Muscle of leg (tissue), 11 donors: ENCODE data around the gene ITLN2. TPM values are rescaled to one million over a fixed set of nuclear protein-coding genes. Genes with fewer than 3 reads are reported as not detected.

Experiments used
- DNase-seq: peaks from one replicate; pipeline ENCODE4 v3.0.0; 2013
- H3K27ac ChIP-seq: one replicate; pipeline ENCODE4 v1.5.1; 2013; ENCODE audit warnings: mild to moderate bottlenecking, low read length, control low read depth
- H3K27me3 ChIP-seq: one replicate; pipeline ENCODE4 v1.6.1; 2013; ENCODE audit warnings: low read length; ENCODE audit not compliant: control insufficient read depth, insufficient read depth
- H3K36me3 ChIP-seq: one replicate; pipeline ENCODE4 v1.6.1; 2013; ENCODE audit warnings: low read length; ENCODE audit not compliant: control insufficient read depth, insufficient read depth
- H3K4me1 ChIP-seq: one replicate; pipeline ENCODE4 v1.6.1; 2013; ENCODE audit warnings: low read length; ENCODE audit not compliant: control insufficient read depth, insufficient read depth
- H3K4me3 ChIP-seq: one replicate; pipeline ENCODE4 v1.5.1; 2013; ENCODE audit warnings: low read length, control low read depth
- H3K9me3 ChIP-seq: replicated peaks from 2 replicates; pipeline ENCODE4 v1.6.1; 2013; ENCODE audit warnings: low read depth, low read length; ENCODE audit not compliant: control insufficient read depth
- WGBS: methylation state at CpG from one replicate; pipeline ENCODE4 v1.1.5; 2013; ENCODE audit warnings: missing lambda C conversion rate; ENCODE audit not compliant: insufficient coverage; 5-methylcytosine and 5-hydroxymethylcytosine counted together
- polyA plus RNA-seq, 8 donors: library from polyadenylated mRNA; unstranded; fragments of 120-200 nt; gene quantifications; one replicate each; pipeline versions ENCODE4 v1.2.1 to v1.2.3, GENCODE V29; 2013; ENCODE audit warnings: inconsistent platforms in 1 of 8, low replicate concordance in 1 of 8; ENCODE audit not compliant: insufficient read length in 8 of 8, insufficient read depth in 1 of 8
- total RNA-seq: library from RNA; stranded (reverse); fragments of 120-200 nt; gene quantifications from one replicate; pipeline ENCODE4 v1.2.4, GENCODE V29; 2013

The ITLN2 gene
- total and polyA plus RNA-seq, 9 donors, result 0.56 TPM; not detected in 8

DNA sequence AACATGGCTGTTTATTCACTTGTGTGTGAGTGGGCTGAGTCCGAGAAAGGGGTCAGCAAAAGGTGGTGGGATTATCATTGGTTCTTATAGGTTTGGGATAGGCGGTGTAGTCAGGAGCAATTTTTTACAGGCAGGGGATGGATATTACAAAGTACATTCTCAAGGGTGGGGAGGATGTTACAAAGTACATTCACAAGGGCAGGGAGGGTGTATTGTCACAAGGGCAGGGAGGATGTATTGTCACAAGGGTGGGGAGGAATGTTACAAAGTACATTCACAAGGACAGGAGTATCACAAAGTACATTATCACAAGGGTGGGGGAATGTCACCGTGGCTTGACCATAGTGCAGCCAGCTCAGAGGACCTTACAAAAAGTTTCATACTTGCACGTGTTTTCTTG, 31.1 kb upstream of the ITLN2 start:
- Histone ChIP-seq H3K4me1 (peaks cover 2% of the 10 kb centered on the region), H3K4me3 (no peak overlapping the region), H3K27ac (no peak overlapping the region), H3K36me3 (no peaks in the 10 kb centered on the region), H3K9me3 (no peaks in the 10 kb centered on the region), H3K27me3 (peaks cover 26% of the 10 kb centered on the region)
- 95% methylated on average over 2 of the region's 4 CpGs for WGBS
- no peak for DNase-seq

DNA sequence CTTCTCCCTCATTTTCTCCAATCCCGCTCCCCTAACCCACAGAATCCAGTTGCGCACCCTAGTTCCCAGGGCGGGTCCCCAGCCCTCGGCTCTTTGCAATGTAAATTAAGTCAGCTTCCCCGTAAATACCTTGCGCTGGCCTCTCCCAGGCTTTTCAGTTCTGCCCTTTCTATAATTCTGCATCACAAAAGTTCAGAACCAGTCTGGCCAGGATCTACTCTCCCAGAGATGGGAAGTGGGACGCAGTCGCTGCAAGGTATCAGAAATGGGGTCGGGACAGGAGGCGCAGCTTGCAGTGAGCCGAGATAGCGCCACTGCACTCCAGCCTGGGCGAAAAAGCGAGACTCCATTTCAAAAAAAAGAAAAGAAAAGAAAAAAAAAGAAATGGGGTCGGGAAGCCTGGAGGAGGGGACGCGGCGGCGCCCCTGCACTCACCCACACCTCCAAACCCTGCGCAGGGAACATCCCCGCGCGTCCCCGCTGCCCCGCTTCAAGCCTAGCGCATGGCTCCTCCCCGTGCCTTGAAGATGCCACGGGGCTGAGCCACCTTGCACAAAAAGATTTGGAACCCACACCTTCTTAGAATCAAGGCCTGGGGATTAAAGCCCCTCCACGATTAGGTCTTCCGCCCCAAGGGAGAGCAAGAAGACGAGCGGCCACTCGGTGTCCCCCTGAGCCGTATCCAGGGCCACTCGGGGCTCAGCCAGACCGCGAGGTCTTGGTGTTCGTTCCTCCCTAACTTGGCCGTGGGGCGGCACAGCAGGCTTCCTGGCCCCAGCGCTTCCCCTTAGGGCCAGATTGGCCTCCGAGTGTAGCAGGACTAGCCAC, 27.2 kb upstream of the ITLN2 start:
- H3K27ac ChIP-seq, result no peak overlapping the region
- peaks cover 2% of the 10 kb centered on the region for H3K4me1 ChIP-seq
- H3K27me3 ChIP-seq, result peaks cover 38% of the 10 kb centered on the region
- no peaks in the 10 kb centered on the region for H3K36me3 ChIP-seq
- 6% methylated on average over 29 of the region's 42 CpGs for WGBS
- H3K9me3 ChIP-seq, result no peaks in the 10 kb centered on the region
- no peak overlapping the region for H3K4me3 ChIP-seq
- no peak for DNase-seq

DNA sequence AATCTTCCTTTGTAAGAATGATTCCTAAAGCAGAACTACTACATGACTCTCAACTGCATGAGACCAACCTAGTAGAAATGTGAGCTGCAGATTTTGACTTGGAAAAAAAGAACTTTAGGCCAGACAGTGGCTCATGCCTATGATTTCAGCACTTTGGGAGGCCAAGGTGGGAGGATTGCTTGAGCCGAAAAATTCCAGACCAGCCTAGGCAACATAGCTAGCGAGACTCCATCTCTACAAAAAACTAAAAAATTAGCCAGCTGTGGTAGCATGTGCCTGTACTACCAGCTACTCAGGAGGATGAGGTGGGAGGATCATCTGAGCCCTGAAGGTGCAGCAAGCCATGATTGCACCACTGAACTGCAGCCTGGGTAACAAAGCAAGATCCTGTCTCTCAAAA, 24.7 kb upstream of the ITLN2 start:
- no peak overlapping the region for H3K4me3 ChIP-seq
- H3K27me3 ChIP-seq, result peaks cover 40% of the 10 kb centered on the region
- no peaks in the 10 kb centered on the region for H3K36me3 ChIP-seq
- no peaks in the 10 kb centered on the region for H3K9me3 ChIP-seq
- no peak for DNase-seq
- peaks cover 2% of the 10 kb centered on the region for H3K4me1 ChIP-seq
- no CpG with 5 or more reads among the region's 2 CpGs for WGBS
- no peak overlapping the region for H3K27ac ChIP-seq

DNA sequence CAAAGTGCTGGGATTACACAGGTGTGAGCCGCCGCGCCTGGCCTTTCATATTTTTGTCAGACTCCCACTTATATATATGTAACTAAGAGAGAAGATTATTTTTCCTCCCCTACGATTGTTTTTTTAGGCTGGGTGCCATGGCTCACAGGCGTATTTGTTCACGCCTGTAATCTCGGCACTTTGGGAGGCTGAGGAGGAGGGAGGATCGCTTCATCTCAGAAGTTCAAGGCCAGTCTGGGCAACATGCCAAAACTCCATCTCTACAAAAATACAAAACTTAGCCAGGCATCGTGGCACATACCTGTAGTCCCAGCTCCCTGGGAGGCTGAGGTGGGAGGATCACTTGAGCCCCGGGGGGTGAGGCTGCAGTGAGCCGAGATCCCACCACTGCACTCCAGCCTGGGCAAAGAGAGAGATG, 23.9 kb upstream of the ITLN2 start:
- Histone ChIP-seq H3K36me3 (no peaks in the 10 kb centered on the region), H3K4me1 (peaks cover 2% of the 10 kb centered on the region), H3K27ac (no peak overlapping the region), H3K9me3 (no peaks in the 10 kb centered on the region), H3K4me3 (no peak overlapping the region), H3K27me3 (peaks cover 38% of the 10 kb centered on the region)
- WGBS, result no CpG with 5 or more reads among the region's 11 CpGs
- DNase-seq, result no peak

DNA sequence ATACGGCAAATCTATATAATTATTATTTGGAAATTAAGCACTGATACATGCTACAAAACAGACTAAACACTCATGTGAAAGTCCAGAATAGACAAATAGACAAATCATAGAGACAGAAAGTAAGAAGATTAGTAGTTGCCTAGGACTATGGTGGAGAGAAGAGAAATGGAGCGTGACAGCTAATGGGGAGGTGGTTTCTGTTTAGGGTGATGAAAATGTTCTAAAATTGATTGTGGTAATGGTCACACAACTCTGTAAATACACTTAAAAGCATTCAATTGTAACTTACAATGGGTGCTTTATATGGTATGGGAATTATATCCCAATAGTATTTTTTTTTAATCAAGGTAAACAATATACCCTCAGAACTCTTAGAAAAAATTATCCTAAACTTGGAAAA, 20.4 kb upstream of the ITLN2 start:
- DNase-seq, result no peak
- Histone ChIP-seq H3K9me3 (no peaks in the 10 kb centered on the region), H3K27me3 (peaks cover 8% of the 10 kb centered on the region), H3K27ac (no peak overlapping the region), H3K4me3 (no peak overlapping the region), H3K4me1 (no peaks in the 10 kb centered on the region), H3K36me3 (no peaks in the 10 kb centered on the region)
- WGBS, result no CpG with 5 or more reads among the region's 2 CpGs

DNA sequence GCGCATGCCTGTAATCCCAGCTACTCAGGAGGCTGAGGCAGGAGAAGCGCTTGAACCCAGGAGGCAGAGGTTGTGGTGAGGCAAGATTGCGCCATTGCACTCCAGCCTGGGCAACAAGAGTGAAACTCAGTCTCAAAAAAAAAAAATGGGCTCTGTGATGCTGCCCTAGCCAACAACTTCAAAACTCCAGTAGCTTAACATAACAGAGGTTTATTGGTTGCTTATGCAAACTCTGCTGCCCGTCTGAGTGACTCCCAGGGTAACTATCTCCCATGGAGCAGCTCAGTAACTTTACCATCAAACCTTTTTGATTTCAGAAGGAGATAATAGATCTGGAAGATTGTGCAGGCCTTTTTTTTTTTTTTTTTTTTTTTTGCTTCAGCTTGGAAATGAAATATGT, 18.9 kb upstream of the ITLN2 start:
- no peak for DNase-seq
- no peak overlapping the region for H3K27ac ChIP-seq
- H3K9me3 ChIP-seq, result no peaks in the 10 kb centered on the region
- 100% methylated on average over 2 of the region's 4 CpGs for WGBS
- H3K4me3 ChIP-seq, result no peak overlapping the region
- no peaks in the 10 kb centered on the region for H3K4me1 ChIP-seq
- peaks cover 2% of the 10 kb centered on the region for H3K27me3 ChIP-seq
- H3K36me3 ChIP-seq, result no peaks in the 10 kb centered on the region

DNA sequence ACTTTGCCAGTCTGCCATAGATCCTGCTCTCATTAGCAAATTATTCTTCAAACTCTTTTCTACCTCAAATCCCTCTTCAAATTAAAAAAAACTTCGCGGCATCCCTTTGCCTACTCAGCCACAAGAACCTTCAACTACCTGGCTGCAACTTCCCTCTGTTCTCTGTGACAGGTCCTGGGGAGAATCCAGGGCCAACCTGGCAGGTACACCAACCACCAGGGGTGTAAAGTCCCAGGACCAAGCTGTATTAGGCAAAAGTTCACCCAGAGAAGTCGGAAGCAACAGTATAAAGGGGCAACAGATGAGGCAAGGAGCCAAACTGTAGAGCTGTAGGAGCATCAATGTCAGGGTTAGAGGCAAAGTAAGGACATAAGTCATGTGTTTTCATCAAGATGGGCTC, 18.3 kb upstream of the ITLN2 start:
- WGBS, result 36% methylated on average over 3 of the region's 3 CpGs
- H3K9me3 ChIP-seq, result no peaks in the 10 kb centered on the region
- no peaks in the 10 kb centered on the region for H3K4me1 ChIP-seq
- no peak overlapping the region for H3K27ac ChIP-seq
- no peak overlapping the region for H3K4me3 ChIP-seq
- DNase-seq, result no peak
- H3K36me3 ChIP-seq, result no peaks in the 10 kb centered on the region
- H3K27me3 ChIP-seq, result peaks cover 2% of the 10 kb centered on the region

DNA sequence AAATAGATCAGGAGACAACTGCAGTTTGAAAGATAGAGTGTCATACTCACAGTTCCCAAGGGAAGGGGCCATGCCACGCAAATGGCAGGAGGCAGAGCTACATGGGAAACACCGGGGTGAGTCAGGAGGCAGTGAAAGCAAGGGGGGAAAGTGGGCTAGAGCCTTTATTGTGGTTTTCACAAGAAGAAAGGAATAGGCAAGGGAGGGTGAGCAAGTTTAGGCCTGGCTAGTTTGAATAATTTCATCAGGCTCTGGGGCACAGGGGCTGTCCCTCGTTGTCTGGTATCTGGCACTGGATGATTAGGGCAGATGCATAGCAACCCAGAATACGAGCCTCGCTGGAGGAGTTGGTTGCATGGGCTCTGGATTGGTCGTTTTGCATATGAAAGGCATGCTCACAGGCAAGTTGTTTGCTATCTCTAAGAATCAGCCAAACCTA, 17.0 kb upstream of the ITLN2 start:
- Histone ChIP-seq H3K27me3 (peaks cover 2% of the 10 kb centered on the region), H3K4me1 (no peaks in the 10 kb centered on the region), H3K36me3 (no peaks in the 10 kb centered on the region), H3K4me3 (no peak overlapping the region), H3K27ac (no peak overlapping the region), H3K9me3 (no peaks in the 10 kb centered on the region)
- WGBS, result 32% methylated on average over 6 of the region's 6 CpGs
- DNase-seq, result no peak

DNA sequence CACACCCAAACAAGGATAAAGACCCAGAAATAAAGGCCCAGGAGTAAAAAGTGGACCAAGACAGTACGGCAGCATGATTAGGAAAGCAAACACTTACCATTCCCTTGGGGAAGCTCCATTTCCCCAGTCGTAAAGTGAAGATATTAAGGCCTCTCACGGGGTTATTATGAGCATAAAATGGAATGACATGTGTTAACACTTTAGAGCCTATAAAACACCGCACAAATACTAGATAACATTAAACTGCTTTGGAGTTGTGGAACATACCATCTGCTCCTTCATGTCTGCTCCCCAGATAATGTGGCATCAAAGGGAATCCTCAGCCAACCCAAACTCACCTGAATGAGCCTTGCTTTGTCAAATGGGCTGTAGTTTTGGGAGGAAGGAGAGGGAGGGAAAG, 8.9 kb upstream of the ITLN2 start:
- H3K27ac ChIP-seq, result no peak overlapping the region
- WGBS, result no CpG with 5 or more reads among the region's 4 CpGs
- H3K4me3 ChIP-seq, result no peak overlapping the region
- DNase-seq, result no peak
- H3K27me3 ChIP-seq, result no peaks in the 10 kb centered on the region
- no peaks in the 10 kb centered on the region for H3K36me3 ChIP-seq
- no peaks in the 10 kb centered on the region for H3K4me1 ChIP-seq
- H3K9me3 ChIP-seq, result no peaks in the 10 kb centered on the region

DNA sequence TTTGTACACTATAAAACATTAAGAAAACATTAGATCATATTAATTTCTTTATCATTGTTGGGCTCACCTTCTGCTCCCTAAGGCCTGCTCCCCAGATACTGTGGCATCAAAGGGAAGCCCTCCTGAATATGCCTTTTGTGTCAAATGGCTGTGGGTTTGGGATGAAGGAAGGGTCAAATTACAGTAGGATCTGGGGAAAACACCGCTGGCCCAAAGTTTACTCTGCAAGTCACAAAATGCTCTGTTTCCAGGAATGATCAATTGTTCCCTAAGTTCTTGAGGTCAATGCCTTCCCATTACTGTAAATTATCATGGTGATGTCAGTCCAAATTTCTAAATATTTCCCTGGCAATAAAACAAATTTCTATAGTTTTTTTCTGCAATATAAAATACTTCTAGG, 6.8 kb upstream of the ITLN2 start:
- no peaks in the 10 kb centered on the region for H3K9me3 ChIP-seq
- no peaks in the 10 kb centered on the region for H3K27me3 ChIP-seq
- no peaks in the 10 kb centered on the region for H3K36me3 ChIP-seq
- H3K4me1 ChIP-seq, result no peaks in the 10 kb centered on the region
- H3K4me3 ChIP-seq, result no peak overlapping the region
- DNase-seq, result no peak
- H3K27ac ChIP-seq, result no peak overlapping the region
- no CpG with 5 or more reads among the region's 1 CpG for WGBS

DNA sequence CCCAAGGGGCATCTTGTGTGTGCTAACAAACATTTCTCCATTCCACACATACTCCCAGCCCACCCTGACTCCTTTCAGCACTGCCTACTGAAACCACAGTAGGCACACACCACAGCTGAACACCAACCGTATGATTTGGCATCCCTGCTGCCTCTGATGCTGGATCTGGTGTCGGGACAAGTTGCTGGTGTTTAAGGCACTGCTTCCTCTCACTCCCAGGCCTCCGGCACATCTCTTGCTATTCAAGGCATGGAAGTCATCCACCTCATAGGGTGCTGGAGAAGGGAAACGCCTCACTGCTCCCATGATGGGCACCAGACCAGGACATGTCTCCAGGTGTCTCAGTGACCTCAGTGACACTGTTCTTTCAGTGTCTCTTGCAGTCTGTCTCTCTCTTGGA, 2.4 kb upstream of the ITLN2 start:
- H3K4me1 ChIP-seq, result no peaks in the 10 kb centered on the region
- no peak for DNase-seq
- 47% methylated on average over 2 of the region's 4 CpGs for WGBS
- H3K36me3 ChIP-seq, result no peaks in the 10 kb centered on the region
- H3K9me3 ChIP-seq, result no peaks in the 10 kb centered on the region
- H3K27me3 ChIP-seq, result no peaks in the 10 kb centered on the region
- H3K27ac ChIP-seq, result no peak overlapping the region
- no peak overlapping the region for H3K4me3 ChIP-seq
